Measurements from ENCODE around the gene CTBP2. TPM values are rescaled to one million over a fixed set of nuclear protein-coding genes. Genes with fewer than 3 reads are reported as not detected.
"Not testable (repeated sequence)": the region's sequence is repeated elsewhere in the genome, so short reads cannot be mapped to it uniquely, and the experiment has no call there.

The CTBP2 gene
- total RNA-seq, 1 experiment from 2014 or later, result 125 TPM

- no peak for DNase-seq (ENCODE audit: low read depth, low spot score)
- Histone ChIP-seq H3K27ac (ENCODE audit: low read length) (no peak overlapping the region), H3K4me1 (ENCODE audit: control insufficient read depth, insufficient read depth, low read length) (no peaks in the 10 kb centered on the region), H3K9me3 (ENCODE audit: control insufficient read depth, insufficient read depth, low read depth, low read length) (no peaks in the 10 kb centered on the region), H3K4me3 (ENCODE audit: low read depth in 2 of 2, low read length in 2 of 2) (no peak overlapping the region), H3K36me3 (ENCODE audit: control insufficient read depth, insufficient read depth, low read length) (no peaks in the 10 kb centered on the region), H3K27me3 (ENCODE audit: control insufficient read depth, insufficient read depth, low read length) (no peaks in the 10 kb centered on the region)
- ChIA-PET CTCF (no interaction called here), POLR2A (interaction anchor here (0.6 kb wide), 1 partner anchor 9 kb away, joined by 14 read pairs; no protein-coding TSS in a partner anchor)
- TF ChIP-seq TCF7L2 (IDR thresholded peaks at IDR 0.05; ENCODE audit: low read depth, low read length), result no peak
- no peak for TF ChIP-seq POLR2AphosphoS5 (IDR thresholded peaks at IDR 0.05; ENCODE audit: low read depth, low read length)
- ATAC-seq, result no peak
- in situ Hi-C loops (cut with HindIII; ENCODE audit: low pct_unique_long_range_greater_than_20kb, low sequenced_read_pairs), result no loop called here
- BruUV-seq (replicated peaks), result no TSS peak
- intact Hi-C loops (cut with micrococcal nuclease; ENCODE audit: unreplicated experiment), result no loop called here
These were observed 27.2 kb upstream of the CTBP2 start for GRCh38 chr10:125187238-125188194.

GRCh38 chr10:125186431-125187170 lies 26.2 kb upstream of the CTBP2 start:
- intact Hi-C loops (cut with micrococcal nuclease; ENCODE audit: unreplicated experiment) (no loop called here), in situ Hi-C loops (cut with HindIII; ENCODE audit: low pct_unique_long_range_greater_than_20kb, low sequenced_read_pairs) (no loop called here)
- Histone ChIP-seq H3K4me3 (ENCODE audit: low read depth in 2 of 2, low read length in 2 of 2) (no peak overlapping the region), H3K4me1 (ENCODE audit: control insufficient read depth, insufficient read depth, low read length) (no peaks in the 10 kb centered on the region), H3K27ac (ENCODE audit: low read length) (no peak overlapping the region), H3K9me3 (ENCODE audit: control insufficient read depth, insufficient read depth, low read depth, low read length) (no peaks in the 10 kb centered on the region), H3K27me3 (ENCODE audit: control insufficient read depth, insufficient read depth, low read length) (no peaks in the 10 kb centered on the region), H3K36me3 (ENCODE audit: control insufficient read depth, insufficient read depth, low read length) (no peaks in the 10 kb centered on the region)
- ChIA-PET POLR2A (no interaction called here), CTCF (interaction anchor here (0.5 kb wide), 1 partner anchor 17 kb away, joined by 4 read pairs; no protein-coding TSS in a partner anchor)
- no peak for ATAC-seq
- TF ChIP-seq TCF7L2 (IDR thresholded peaks at IDR 0.05; ENCODE audit: low read depth, low read length) (no peak), POLR2AphosphoS5 (IDR thresholded peaks at IDR 0.05; ENCODE audit: low read depth, low read length) (no peak), SIN3A (IDR thresholded peaks at IDR 0.05; ENCODE audit: borderline replicate concordance, insufficient read depth, low read depth, low read length) (no peak), REST (IDR thresholded peaks at IDR 0.05; ENCODE audit: insufficient read depth in 1 of 2, low read depth in 2 of 2, low read length in 1 of 2) (no peak)
- TF ChIP-seq, protein P1, sequence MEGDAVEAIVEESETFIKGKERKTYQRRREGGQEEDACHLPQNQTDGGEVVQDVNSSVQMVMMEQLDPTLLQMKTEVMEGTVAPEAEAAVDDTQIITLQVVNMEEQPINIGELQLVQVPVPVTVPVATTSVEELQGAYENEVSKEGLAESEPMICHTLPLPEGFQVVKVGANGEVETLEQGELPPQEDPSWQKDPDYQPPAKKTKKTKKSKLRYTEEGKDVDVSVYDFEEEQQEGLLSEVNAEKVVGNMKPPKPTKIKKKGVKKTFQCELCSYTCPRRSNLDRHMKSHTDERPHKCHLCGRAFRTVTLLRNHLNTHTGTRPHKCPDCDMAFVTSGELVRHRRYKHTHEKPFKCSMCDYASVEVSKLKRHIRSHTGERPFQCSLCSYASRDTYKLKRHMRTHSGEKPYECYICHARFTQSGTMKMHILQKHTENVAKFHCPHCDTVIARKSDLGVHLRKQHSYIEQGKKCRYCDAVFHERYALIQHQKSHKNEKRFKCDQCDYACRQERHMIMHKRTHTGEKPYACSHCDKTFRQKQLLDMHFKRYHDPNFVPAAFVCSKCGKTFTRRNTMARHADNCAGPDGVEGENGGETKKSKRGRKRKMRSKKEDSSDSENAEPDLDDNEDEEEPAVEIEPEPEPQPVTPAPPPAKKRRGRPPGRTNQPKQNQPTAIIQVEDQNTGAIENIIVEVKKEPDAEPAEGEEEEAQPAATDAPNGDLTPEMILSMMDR (IDR thresholded peaks at IDR 0.05), result no peak
- BruUV-seq (replicated peaks), result no TSS peak
- no peak for DNase-seq (ENCODE audit: low read depth, low spot score)

DNA sequence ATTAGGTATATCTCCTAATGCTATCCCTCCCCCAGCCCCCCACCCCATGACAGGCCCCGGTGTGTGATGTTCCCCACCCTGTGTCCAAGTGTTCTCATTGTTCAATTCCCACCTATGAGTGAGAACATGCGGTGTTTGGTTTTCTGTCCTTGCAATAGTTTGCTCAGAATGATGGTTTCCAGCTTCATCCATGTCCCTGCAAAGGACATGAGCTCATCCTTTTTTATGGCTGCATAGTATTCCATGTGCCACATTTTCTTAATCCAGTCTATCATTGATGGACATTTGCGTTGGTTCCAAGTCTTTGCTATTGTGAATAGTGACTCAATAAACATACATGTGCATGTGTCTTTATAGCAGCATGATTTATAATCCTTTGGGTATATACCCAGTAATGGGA lies 18.7 kb upstream of the CTBP2 start:
- H3K9me3 ChIP-seq (ENCODE audit: control insufficient read depth, insufficient read depth, low read depth, low read length); POLR2A ChIA-PET; H3K27ac ChIP-seq (ENCODE audit: low read length); H3K4me3 ChIP-seq (ENCODE audit: low read depth in 2 of 2, low read length in 2 of 2); BruUV-seq (replicated peaks); in situ Hi-C loops (cut with HindIII; ENCODE audit: low pct_unique_long_range_greater_than_20kb, low sequenced_read_pairs); H3K4me1 ChIP-seq (ENCODE audit: control insufficient read depth, insufficient read depth, low read length); ATAC-seq; DNase-seq (ENCODE audit: low read depth, low spot score); H3K36me3 ChIP-seq (ENCODE audit: control insufficient read depth, insufficient read depth, low read length); CTCF ChIA-PET; H3K27me3 ChIP-seq (ENCODE audit: control insufficient read depth, insufficient read depth, low read length); intact Hi-C loops (cut with micrococcal nuclease; ENCODE audit: unreplicated experiment): not testable (repeated sequence)

All from Panc1 (cell line).